PC-3 (cell line): ENCODE results near the gene PRKG2.

Experiments
- EZH2 ChIP-seq: fragments of 300-600 bp; sonication (generic); IDR thresholded peaks from one replicate; pipeline ENCODE4 v1.6.1; 2017; ENCODE audit warnings: antibody characterized with exemption, mild to moderate bottlenecking, low read length; ENCODE audit not compliant: unreplicated experiment
- EZH2phosphoT487 ChIP-seq: fragments of 300-600 bp; sonication (generic); IDR thresholded peaks from 2 replicates; pipeline ENCODE4 v1.6.1; 2018; ENCODE audit warnings: mild to moderate bottlenecking, antibody characterized with exemption, low read length, borderline replicate concordance
- TF ChIP-seq, protein P1 (sequence below): fragments of 300-600 bp; sonication (generic); conservative IDR thresholded peaks from 2 replicates; pipeline ENCODE4 v1.5.1; 2017; ENCODE audit warnings: antibody characterized with exemption, low read depth, mild to moderate bottlenecking, low read length

DNA sequence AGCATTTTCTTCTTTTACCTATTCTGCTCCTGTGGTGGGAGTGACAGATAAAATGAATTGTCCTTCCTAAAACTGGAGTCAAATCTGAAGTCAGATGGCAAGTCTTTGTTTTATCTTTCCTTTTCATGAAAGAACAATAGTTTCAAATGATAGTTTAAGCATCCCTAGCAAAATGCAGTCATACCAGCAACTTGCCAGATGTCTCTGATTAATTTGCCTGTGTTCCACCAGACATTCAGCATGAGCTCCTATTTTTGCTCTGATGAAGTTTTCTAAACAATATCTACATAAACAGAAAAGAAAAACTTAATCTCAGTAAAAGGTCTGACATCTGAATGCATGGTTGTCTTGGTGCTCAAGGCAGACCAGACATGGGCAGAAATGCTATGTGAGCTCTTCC, 15.2 kb downstream of the PRKG2 start:
- TF ChIP-seq, protein P1, sequence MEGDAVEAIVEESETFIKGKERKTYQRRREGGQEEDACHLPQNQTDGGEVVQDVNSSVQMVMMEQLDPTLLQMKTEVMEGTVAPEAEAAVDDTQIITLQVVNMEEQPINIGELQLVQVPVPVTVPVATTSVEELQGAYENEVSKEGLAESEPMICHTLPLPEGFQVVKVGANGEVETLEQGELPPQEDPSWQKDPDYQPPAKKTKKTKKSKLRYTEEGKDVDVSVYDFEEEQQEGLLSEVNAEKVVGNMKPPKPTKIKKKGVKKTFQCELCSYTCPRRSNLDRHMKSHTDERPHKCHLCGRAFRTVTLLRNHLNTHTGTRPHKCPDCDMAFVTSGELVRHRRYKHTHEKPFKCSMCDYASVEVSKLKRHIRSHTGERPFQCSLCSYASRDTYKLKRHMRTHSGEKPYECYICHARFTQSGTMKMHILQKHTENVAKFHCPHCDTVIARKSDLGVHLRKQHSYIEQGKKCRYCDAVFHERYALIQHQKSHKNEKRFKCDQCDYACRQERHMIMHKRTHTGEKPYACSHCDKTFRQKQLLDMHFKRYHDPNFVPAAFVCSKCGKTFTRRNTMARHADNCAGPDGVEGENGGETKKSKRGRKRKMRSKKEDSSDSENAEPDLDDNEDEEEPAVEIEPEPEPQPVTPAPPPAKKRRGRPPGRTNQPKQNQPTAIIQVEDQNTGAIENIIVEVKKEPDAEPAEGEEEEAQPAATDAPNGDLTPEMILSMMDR = no peak
- no peak for TF ChIP-seq EZH2
- no peak for TF ChIP-seq EZH2phosphoT487
